HG03095 (cell line): ENCODE data around the gene METAP1D.
"Not testable (repeated sequence)": the region's sequence is repeated elsewhere in the genome, so short reads cannot be mapped to it uniquely, and the experiment has no call there.

Source experiments
- ATAC-seq: cut with Tn5 transposase; IDR thresholded peaks from one replicate; pipeline ENCODE4 v1.9.1; 2021; ENCODE audit warnings: moderate library complexity; ENCODE audit not compliant: unreplicated experiment

Gene METAP1D

GRCh38 chr2:171999604-172000469 lies at the start of gene METAP1D:
TSS of gene METAP1D (plus strand) at chr2:171999953. CDS start at chr2:171999970, 17 bp downstream.
- peak; percentile 96 for ATAC-seq

- no peak for ATAC-seq
Observed at GRCh38 chr2:171952276-171952675, 47.5 kb upstream of the METAP1D start.

GRCh38 chr2:171952748-171953147 lies 47.0 kb upstream of the METAP1D start:
- ATAC-seq: no peak

- no peak for ATAC-seq
Observed at GRCh38 chr2:171956135-171956825, 43.5 kb upstream of the METAP1D start.

GRCh38 chr2:171957061-171957460 lies 42.7 kb upstream of the METAP1D start:
- ATAC-seq: no peak

GRCh38 chr2:171958475-171958874 lies 41.3 kb upstream of the METAP1D start:
- no peak for ATAC-seq

GRCh38 chr2:171959998-171960397 lies 39.8 kb upstream of the METAP1D start:
- ATAC-seq: no peak

GRCh38 chr2:171960570-171960969 lies 39.2 kb upstream of the METAP1D start:
- no peak for ATAC-seq

GRCh38 chr2:171963198-171963597 lies 36.6 kb upstream of the METAP1D start:
- no peak for ATAC-seq

- ATAC-seq: no peak
Observed at GRCh38 chr2:171964308-171964707, 35.4 kb upstream of the METAP1D start.

GRCh38 chr2:171965238-171965637 lies 34.5 kb upstream of the METAP1D start:
- no peak for ATAC-seq

- ATAC-seq: no peak
Observed at GRCh38 chr2:171965661-171966060, 34.1 kb upstream of the METAP1D start.

GRCh38 chr2:171966235-171966634 lies 33.5 kb upstream of the METAP1D start:
- no peak for ATAC-seq

GRCh38 chr2:171966688-171967087 lies 33.1 kb upstream of the METAP1D start:
- no peak for ATAC-seq

- ATAC-seq: no peak
Observed at GRCh38 chr2:171968509-171968908, 31.2 kb upstream of the METAP1D start.

GRCh38 chr2:171972329-171972982 lies 27.3 kb upstream of the METAP1D start:
- ATAC-seq: no peak

- ATAC-seq: no peak
Observed at GRCh38 chr2:171979103-171979502, 20.6 kb upstream of the METAP1D start.

- not testable (repeated sequence) for ATAC-seq
Observed at GRCh38 chr2:171983924-171984323, 15.8 kb upstream of the METAP1D start.

GRCh38 chr2:171985076-171985475 lies 14.7 kb upstream of the METAP1D start:
- no peak for ATAC-seq

- no peak for ATAC-seq
Observed at GRCh38 chr2:171986778-171987177, 13.0 kb upstream of the METAP1D start.

GRCh38 chr2:171991027-171991426 lies 8.7 kb upstream of the METAP1D start:
- ATAC-seq: no peak

GRCh38 chr2:171995586-171995985 lies 4.2 kb upstream of the METAP1D start:
- ATAC-seq: no peak
